ENCODE measurements around the gene KSR1. TPM values are rescaled to one million over a fixed set of nuclear protein-coding genes. Genes with fewer than 3 reads are reported as not detected.
"Not testable (repeated sequence)": the region's sequence is repeated elsewhere in the genome, so short reads cannot be mapped to it uniquely, and the experiment has no call there.

Gene KSR1
- total RNA-seq, 1 donor from 2014 or later: 59.6 TPM

DNA sequence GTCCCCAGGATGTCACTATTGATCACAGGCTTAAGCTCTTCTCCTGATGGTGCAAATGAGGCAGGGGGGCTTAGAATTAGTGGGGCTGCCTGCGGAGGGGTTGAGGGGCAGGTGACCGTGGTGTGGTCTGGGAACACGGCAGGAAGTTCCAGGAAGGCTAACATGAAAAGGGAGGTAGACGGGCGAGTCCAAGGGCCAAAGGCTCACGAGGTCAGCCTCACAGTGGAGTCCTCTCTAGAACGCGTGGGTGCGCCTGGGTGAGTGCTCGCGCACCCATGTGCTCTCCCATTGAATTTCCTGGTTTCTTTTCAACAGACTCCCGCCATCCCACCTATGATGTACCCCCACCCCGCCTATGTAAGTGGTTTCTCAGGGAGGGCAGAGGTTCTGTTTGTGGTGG lies 190.0 kb downstream of the KSR1 start:
- Histone ChIP-seq H3K4me1 (peaks cover 12% of the 10 kb centered on the region), H3K4me3 (no peak overlapping the region), H3K27ac (no peak overlapping the region), H3K27me3 (ENCODE audit: low read depth) (no peaks in the 10 kb centered on the region), H3K9me3 (no peaks in the 10 kb centered on the region), H3K36me3 (peaks cover 34% of the 10 kb centered on the region)
- DNase-seq (no peak), ATAC-seq (no peak)
- TF ChIP-seq CTCF (IDR thresholded peaks at IDR 0.05): no peak
- intact Hi-C loops (cut with DNase I): no loop called here

- H3K9me3 ChIP-seq: no peaks in the 10 kb centered on the region
- TF ChIP-seq CTCF (IDR thresholded peaks at IDR 0.05): no peak
- no peak overlapping the region for H3K27ac ChIP-seq
- peaks cover 12% of the 10 kb centered on the region for H3K4me1 ChIP-seq
- DNase-seq: no peak
- H3K36me3 ChIP-seq: peaks cover 26% of the 10 kb centered on the region
- H3K4me3 ChIP-seq: no peak overlapping the region
- no peak for ATAC-seq
- intact Hi-C loops (cut with DNase I): no loop called here
- H3K27me3 ChIP-seq (ENCODE audit: low read depth): no peaks in the 10 kb centered on the region
Measured at GRCh38 chr17:27647765-27648164, 191.5 kb downstream of the KSR1 start.

GRCh38 chr17:27649111-27649571 lies 192.9 kb downstream of the KSR1 start:
- intact Hi-C loops (cut with DNase I); H3K27me3 ChIP-seq (ENCODE audit: low read depth); H3K4me3 ChIP-seq; H3K27ac ChIP-seq; DNase-seq; ATAC-seq; H3K9me3 ChIP-seq: not testable (repeated sequence)
- Histone ChIP-seq H3K4me1 (peaks cover 11% of the 10 kb centered on the region), H3K36me3 (peaks cover 21% of the 10 kb centered on the region)

DNA sequence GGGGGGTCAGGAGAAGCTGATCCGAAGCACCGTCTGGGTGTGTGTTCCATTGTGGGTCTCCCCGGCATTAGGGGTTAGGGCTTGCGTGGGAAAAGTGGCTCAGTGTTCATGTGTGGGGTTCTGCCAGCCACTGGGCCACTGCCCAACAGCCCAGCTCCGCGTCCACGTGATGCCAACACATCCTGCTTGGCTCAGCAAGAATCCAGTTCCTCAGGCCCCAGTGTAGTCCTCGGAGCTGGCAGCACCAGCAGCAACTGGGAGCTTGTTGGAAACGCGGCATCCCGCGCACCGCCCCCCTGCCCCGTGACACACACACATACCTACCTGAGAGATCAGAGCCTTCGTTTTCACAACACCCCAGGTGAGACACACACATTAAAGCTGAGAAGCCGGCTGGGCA lies 193.7 kb downstream of the KSR1 start:
- no peak for DNase-seq
- TF ChIP-seq CTCF (IDR thresholded peaks at IDR 0.05): no peak
- Histone ChIP-seq H3K27me3 (ENCODE audit: low read depth) (no peaks in the 10 kb centered on the region), H3K36me3 (peaks cover 21% of the 10 kb centered on the region), H3K4me3 (no peak overlapping the region), H3K27ac (no peak overlapping the region), H3K4me1 (peaks cover 6% of the 10 kb centered on the region), H3K9me3 (no peaks in the 10 kb centered on the region)
- intact Hi-C loops (cut with DNase I): loop anchor here (10.0 kb wide), 1 partner anchor 105 kb away; no protein-coding TSS in a partner anchor
- peak in 1 of 2 donors; percentile 31 for ATAC-seq

DNA sequence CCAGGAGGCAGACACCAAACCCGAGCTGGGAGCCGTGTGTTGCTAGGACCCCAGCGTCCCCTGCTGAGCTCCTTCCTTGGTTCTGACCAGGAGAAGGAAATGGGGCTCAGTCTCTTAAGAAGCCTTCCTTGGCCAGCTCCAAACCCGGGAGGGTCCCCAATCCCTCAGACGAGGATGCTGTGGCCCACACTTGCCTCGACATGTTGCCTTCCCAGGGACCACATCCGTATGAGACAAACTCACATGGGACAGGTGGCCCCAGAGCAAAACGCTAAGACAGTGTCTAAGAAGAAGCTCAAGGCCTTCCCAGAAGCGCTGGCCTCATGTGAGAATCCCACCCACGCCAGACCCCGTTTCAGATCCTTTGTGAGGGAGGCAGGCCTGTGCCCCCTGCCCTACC lies 194.6 kb downstream of the KSR1 start:
- no peak for TF ChIP-seq CTCF (IDR thresholded peaks at IDR 0.05)
- no peak for DNase-seq
- Histone ChIP-seq H3K27me3 (ENCODE audit: low read depth) (no peaks in the 10 kb centered on the region), H3K4me1 (peaks cover 6% of the 10 kb centered on the region), H3K27ac (no peak overlapping the region), H3K36me3 (peaks cover 21% of the 10 kb centered on the region), H3K4me3 (no peak overlapping the region), H3K9me3 (no peaks in the 10 kb centered on the region)
- ATAC-seq: no peak
- intact Hi-C loops (cut with DNase I): loop anchor here (10.0 kb wide), 1 partner anchor 104 kb away; no protein-coding TSS in a partner anchor

GRCh38 chr17:27651411-27652345 lies 195.4 kb downstream of the KSR1 start:
- H3K27me3 ChIP-seq (ENCODE audit: low read depth): no peaks in the 10 kb centered on the region
- peak; percentile 89 for TF ChIP-seq CTCF (IDR thresholded peaks at IDR 0.05)
- no peak overlapping the region for H3K4me3 ChIP-seq
- peak; percentile 71 for DNase-seq
- peaks cover 6% of the 10 kb centered on the region for H3K4me1 ChIP-seq
- ATAC-seq: peak; percentile 70 to 72
- no peak overlapping the region for H3K27ac ChIP-seq
- H3K36me3 ChIP-seq: peaks cover 16% of the 10 kb centered on the region
- intact Hi-C loops (cut with DNase I): loop anchor here (10.0 kb wide), 1 partner anchor 103 kb away; no protein-coding TSS in a partner anchor
- no peaks in the 10 kb centered on the region for H3K9me3 ChIP-seq

- intact Hi-C loops (cut with DNase I): loop anchor here (10.0 kb wide), 1 partner anchor 101 kb away; no protein-coding TSS in a partner anchor
Measured at GRCh38 chr17:27653449-27653971, 197.3 kb downstream of the KSR1 start.

More at GRCh38 chr17:27653449-27653971, 197.3 kb downstream of the KSR1 start:
- not testable (repeated sequence) for H3K27me3 ChIP-seq (ENCODE audit: low read depth); H3K4me3 ChIP-seq; H3K4me1 ChIP-seq; H3K9me3 ChIP-seq; ATAC-seq; H3K27ac ChIP-seq; H3K36me3 ChIP-seq; DNase-seq
